ENCODE measurements around the gene SAMSN1. TPM values are rescaled to one million over a fixed set of nuclear protein-coding genes. Genes with fewer than 3 reads are reported as not detected.
"Not testable (repeated sequence)": the region's sequence is repeated elsewhere in the genome, so short reads cannot be mapped to it uniquely, and the experiment has no call there.

Gene SAMSN1
- polyA plus RNA-seq, 4 donors, result 3.1 to 7.3 (median 5.2) TPM

- DNase-seq (ENCODE audit: low read depth in 4 of 4, low spot score in 3 of 4), result no peak
These were observed 21.5 kb upstream of the SAMSN1 start for GRCh38 chr21:14567331-14568279.

- DNase-seq (ENCODE audit: low read depth in 4 of 4, low spot score in 3 of 4), result no peak
These were observed 20.8 kb upstream of the SAMSN1 start for GRCh38 chr21:14566894-14567293.

GRCh38 chr21:14562959-14563358, 16.8 kb upstream of the SAMSN1 start:
- DNase-seq (ENCODE audit: low read depth in 4 of 4, low spot score in 3 of 4), result no peak

GRCh38 chr21:14560555-14560954, 14.4 kb upstream of the SAMSN1 start:
- DNase-seq (ENCODE audit: low read depth in 4 of 4, low spot score in 3 of 4), result no peak

- DNase-seq (ENCODE audit: low read depth in 4 of 4, low spot score in 3 of 4), result no peak
These were observed 14.0 kb upstream of the SAMSN1 start for GRCh38 chr21:14560139-14560538.

GRCh38 chr21:14559102-14559501, 13.0 kb upstream of the SAMSN1 start:
- DNase-seq (ENCODE audit: low read depth in 4 of 4, low spot score in 3 of 4), result no peak

GRCh38 chr21:14557413-14557812, 11.3 kb upstream of the SAMSN1 start:
- DNase-seq (ENCODE audit: low read depth in 4 of 4, low spot score in 3 of 4), result no peak

- no peak for DNase-seq (ENCODE audit: low read depth in 4 of 4, low spot score in 3 of 4)
These were observed 8.8 kb upstream of the SAMSN1 start for GRCh38 chr21:14554948-14555347.

GRCh38 chr21:14553422-14553821, 7.3 kb upstream of the SAMSN1 start:
- DNase-seq (ENCODE audit: low read depth in 4 of 4, low spot score in 3 of 4), result no peak

GRCh38 chr21:14551741-14552140, 5.6 kb upstream of the SAMSN1 start:
- no peak for DNase-seq (ENCODE audit: low read depth in 4 of 4, low spot score in 3 of 4)

GRCh38 chr21:14550135-14550534, 4.0 kb upstream of the SAMSN1 start:
- no peak for DNase-seq (ENCODE audit: low read depth in 4 of 4, low spot score in 3 of 4)

GRCh38 chr21:14548779-14549178, 2.7 kb upstream of the SAMSN1 start:
- no peak for DNase-seq (ENCODE audit: low read depth in 4 of 4, low spot score in 3 of 4)

GRCh38 chr21:14547834-14548513, 1.9 kb upstream of the SAMSN1 start:
- DNase-seq (ENCODE audit: low read depth in 4 of 4, low spot score in 3 of 4), result no peak

- not testable (repeated sequence) for DNase-seq (ENCODE audit: low read depth in 4 of 4, low spot score in 3 of 4)
These were observed 604 bp upstream of the SAMSN1 start for GRCh38 chr21:14546719-14547118.

GRCh38 chr21:14543983-14544382, 2.1 kb downstream of the SAMSN1 start:
- DNase-seq (ENCODE audit: low read depth in 4 of 4, low spot score in 3 of 4), result no peak

- no peak for DNase-seq (ENCODE audit: low read depth in 4 of 4, low spot score in 3 of 4)
These were observed 3.5 kb downstream of the SAMSN1 start for GRCh38 chr21:14542638-14543037.

- no peak for DNase-seq (ENCODE audit: low read depth in 4 of 4, low spot score in 3 of 4)
These were observed 4.1 kb downstream of the SAMSN1 start for GRCh38 chr21:14541841-14542490.

- DNase-seq (ENCODE audit: low read depth in 4 of 4, low spot score in 3 of 4), result no peak
These were observed 7.6 kb downstream of the SAMSN1 start for GRCh38 chr21:14538483-14538882.

GRCh38 chr21:14536929-14537328, 9.2 kb downstream of the SAMSN1 start:
- DNase-seq (ENCODE audit: low read depth in 4 of 4, low spot score in 3 of 4), result no peak

- DNase-seq (ENCODE audit: low read depth in 4 of 4, low spot score in 3 of 4), result no peak
These were observed 10.4 kb downstream of the SAMSN1 start for GRCh38 chr21:14535702-14536101.

All from right renal pelvis (tissue), 4 donors.